Tibial nerve (tissue), 4 donors: ENCODE data around the gene KIRREL3.

ENCODE experiments used
- EP300 ChIP-seq, 2 donors: sonication (generic); formaldehyde crosslinking; IDR thresholded peaks; one replicate each; pipeline ENCODE4 v1.6.1; 2017; ENCODE audit warnings: antibody characterized with exemption in 2 of 2, mild to moderate bottlenecking in 1 of 2
- POLR2A ChIP-seq, 2 donors: fragments of 450-650 bp; IDR thresholded peaks; one replicate each; pipeline ENCODE4 v1.6.1; 2017; ENCODE audit warnings: antibody characterized with exemption in 2 of 2, mild to moderate bottlenecking in 2 of 2, moderate library complexity in 2 of 2
- TF ChIP-seq, protein P1 (sequence below), 5 experiments: fragments of 200-600 bp in 3 of 5; fragments of 450-650 bp in 2 of 5; sonication (generic) in 3 of 5; IDR thresholded peaks; one replicate each; pipeline ENCODE4 v1.5.1; 2016 to 2019; ENCODE audit warnings: antibody characterized with exemption in 5 of 5, mild to moderate bottlenecking in 3 of 5, moderate library complexity in 2 of 5

DNA sequence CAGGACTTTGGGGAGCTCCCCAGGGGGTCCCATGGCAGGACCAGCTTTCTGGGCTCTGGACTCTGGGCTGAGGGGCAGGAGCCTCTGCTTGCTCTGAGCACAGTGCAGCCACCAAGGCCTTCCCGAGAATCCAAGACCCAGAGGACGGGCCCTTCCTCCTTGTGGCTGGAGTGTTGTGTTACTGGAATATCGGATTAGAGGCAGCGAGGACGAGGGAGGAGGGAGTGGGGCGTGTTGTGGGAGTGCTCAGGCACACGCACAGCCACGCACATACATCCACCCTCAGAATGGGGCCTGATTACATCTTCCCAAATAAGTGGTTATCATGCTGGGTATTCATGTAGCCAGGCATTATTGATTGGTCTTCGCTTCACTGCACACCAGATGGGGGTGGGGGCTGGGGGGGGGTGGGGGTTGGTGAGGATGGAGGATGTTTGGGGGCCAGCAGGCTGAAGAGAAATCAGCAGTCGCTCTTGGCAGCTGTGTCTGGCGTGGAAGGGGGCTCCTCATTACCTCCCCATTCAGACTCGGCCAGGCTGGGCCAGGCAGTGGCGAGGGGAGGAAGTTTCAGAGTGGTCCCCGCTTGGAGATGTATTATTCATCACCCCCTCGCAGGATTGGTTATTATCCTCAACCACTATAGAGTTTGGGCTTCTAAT lies 524.2 kb downstream of the KIRREL3 start:
- TF ChIP-seq, protein P1, sequence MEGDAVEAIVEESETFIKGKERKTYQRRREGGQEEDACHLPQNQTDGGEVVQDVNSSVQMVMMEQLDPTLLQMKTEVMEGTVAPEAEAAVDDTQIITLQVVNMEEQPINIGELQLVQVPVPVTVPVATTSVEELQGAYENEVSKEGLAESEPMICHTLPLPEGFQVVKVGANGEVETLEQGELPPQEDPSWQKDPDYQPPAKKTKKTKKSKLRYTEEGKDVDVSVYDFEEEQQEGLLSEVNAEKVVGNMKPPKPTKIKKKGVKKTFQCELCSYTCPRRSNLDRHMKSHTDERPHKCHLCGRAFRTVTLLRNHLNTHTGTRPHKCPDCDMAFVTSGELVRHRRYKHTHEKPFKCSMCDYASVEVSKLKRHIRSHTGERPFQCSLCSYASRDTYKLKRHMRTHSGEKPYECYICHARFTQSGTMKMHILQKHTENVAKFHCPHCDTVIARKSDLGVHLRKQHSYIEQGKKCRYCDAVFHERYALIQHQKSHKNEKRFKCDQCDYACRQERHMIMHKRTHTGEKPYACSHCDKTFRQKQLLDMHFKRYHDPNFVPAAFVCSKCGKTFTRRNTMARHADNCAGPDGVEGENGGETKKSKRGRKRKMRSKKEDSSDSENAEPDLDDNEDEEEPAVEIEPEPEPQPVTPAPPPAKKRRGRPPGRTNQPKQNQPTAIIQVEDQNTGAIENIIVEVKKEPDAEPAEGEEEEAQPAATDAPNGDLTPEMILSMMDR (IDR thresholded peaks at IDR 0.05): no peak
- TF ChIP-seq POLR2A (IDR thresholded peaks at IDR 0.05) (no peak), EP300 (IDR thresholded peaks at IDR 0.05) (no peak)
